Measurements from ENCODE around the gene SLX9. TPM values are rescaled to one million over a fixed set of nuclear protein-coding genes. Genes with fewer than 3 reads are reported as not detected.
A peak's percentile ranks its signal among the peaks of the same experiment; 100 is the strongest.

Gene SLX9
- total RNA-seq, 1 experiment from 2014 or later: 42.9 TPM

GRCh38 chr21:45001134-45002095, 61.6 kb downstream of the SLX9 start:
- peak; percentile 58 for DNase-seq (ENCODE audit: low read depth)

GRCh38 chr21:45002381-45003204, 62.8 kb downstream of the SLX9 start:
- no peak for DNase-seq (ENCODE audit: low read depth)
- in situ Hi-C loops (cut with HindIII; ENCODE audit: low pct_unique_long_range_greater_than_20kb, low sequenced_read_pairs): no loop called here

More at GRCh38 chr21:45001134-45002095, 61.6 kb downstream of the SLX9 start:
- in situ Hi-C loops (cut with HindIII; ENCODE audit: low pct_unique_long_range_greater_than_20kb, low sequenced_read_pairs): no loop called here

- in situ Hi-C loops (cut with HindIII; ENCODE audit: low pct_unique_long_range_greater_than_20kb, low sequenced_read_pairs): no loop called here
- no peak for DNase-seq (ENCODE audit: low read depth)
These were observed 63.7 kb downstream of the SLX9 start for GRCh38 chr21:45003331-45004058.

- in situ Hi-C loops (cut with HindIII; ENCODE audit: low pct_unique_long_range_greater_than_20kb, low sequenced_read_pairs): no loop called here
- DNase-seq (ENCODE audit: low read depth): no peak
These were observed 64.2 kb downstream of the SLX9 start for GRCh38 chr21:45004059-45004422.

GRCh38 chr21:45004481-45005247, 64.8 kb downstream of the SLX9 start:
- in situ Hi-C loops (cut with HindIII; ENCODE audit: low pct_unique_long_range_greater_than_20kb, low sequenced_read_pairs): no loop called here
- DNase-seq (ENCODE audit: low read depth): no peak

GRCh38 chr21:45006536-45007095, 66.8 kb downstream of the SLX9 start:
- in situ Hi-C loops (cut with HindIII; ENCODE audit: low pct_unique_long_range_greater_than_20kb, low sequenced_read_pairs): no loop called here
- no peak for DNase-seq (ENCODE audit: low read depth)

GRCh38 chr21:45009616-45010015, 69.8 kb downstream of the SLX9 start:
- no peak for DNase-seq (ENCODE audit: low read depth)
- in situ Hi-C loops (cut with HindIII; ENCODE audit: low pct_unique_long_range_greater_than_20kb, low sequenced_read_pairs): no loop called here

GRCh38 chr21:45010096-45010495, 70.3 kb downstream of the SLX9 start:
- DNase-seq (ENCODE audit: low read depth): no peak
- in situ Hi-C loops (cut with HindIII; ENCODE audit: low pct_unique_long_range_greater_than_20kb, low sequenced_read_pairs): no loop called here

- in situ Hi-C loops (cut with HindIII; ENCODE audit: low pct_unique_long_range_greater_than_20kb, low sequenced_read_pairs): no loop called here
- no peak for DNase-seq (ENCODE audit: low read depth)
These were observed 71.0 kb downstream of the SLX9 start for GRCh38 chr21:45010860-45011259.

- in situ Hi-C loops (cut with HindIII; ENCODE audit: low pct_unique_long_range_greater_than_20kb, low sequenced_read_pairs): no loop called here
- DNase-seq (ENCODE audit: low read depth): no peak
These were observed 71.6 kb downstream of the SLX9 start for GRCh38 chr21:45011426-45011825.

GRCh38 chr21:45011911-45012661, 72.3 kb downstream of the SLX9 start:
- peak; percentile 92 for DNase-seq (ENCODE audit: low read depth)
- in situ Hi-C loops (cut with HindIII; ENCODE audit: low pct_unique_long_range_greater_than_20kb, low sequenced_read_pairs): no loop called here

GRCh38 chr21:45012662-45013259, 72.9 kb downstream of the SLX9 start:
- DNase-seq (ENCODE audit: low read depth): no peak
- in situ Hi-C loops (cut with HindIII; ENCODE audit: low pct_unique_long_range_greater_than_20kb, low sequenced_read_pairs): no loop called here

- DNase-seq (ENCODE audit: low read depth): no peak
- in situ Hi-C loops (cut with HindIII; ENCODE audit: low pct_unique_long_range_greater_than_20kb, low sequenced_read_pairs): no loop called here
These were observed 73.5 kb downstream of the SLX9 start for GRCh38 chr21:45013260-45013841.

- DNase-seq (ENCODE audit: low read depth): no peak
- in situ Hi-C loops (cut with HindIII; ENCODE audit: low pct_unique_long_range_greater_than_20kb, low sequenced_read_pairs): no loop called here
These were observed 75.1 kb downstream of the SLX9 start for GRCh38 chr21:45014747-45015468.

GRCh38 chr21:45015469-45015860, 75.6 kb downstream of the SLX9 start:
- in situ Hi-C loops (cut with HindIII; ENCODE audit: low pct_unique_long_range_greater_than_20kb, low sequenced_read_pairs): no loop called here

GRCh38 chr21:45016031-45016405, 76.2 kb downstream of the SLX9 start:
- DNase-seq (ENCODE audit: low read depth): no peak
- in situ Hi-C loops (cut with HindIII; ENCODE audit: low pct_unique_long_range_greater_than_20kb, low sequenced_read_pairs): no loop called here

More at GRCh38 chr21:45015469-45015860, 75.6 kb downstream of the SLX9 start:
- DNase-seq (ENCODE audit: low read depth): no peak
